GM13976 (cell line): Measurements from ENCODE around the gene TGFBR3.

Experiments used
- DNase-seq: peaks from one replicate; pipeline ENCODE4 v3.0.0; 2012; ENCODE audit warnings: low spot score
- CTCF ChIP-seq: IDR thresholded peaks from 2 replicates; pipeline ENCODE4 v1.5.1; 2012; ENCODE audit warnings: borderline replicate concordance, mild to moderate bottlenecking; ENCODE audit not compliant: insufficient read depth; ENCODE audit errors: extremely low read depth, missing control alignments, control extremely low read depth
- in situ Hi-C: fragments of 300-500 bp; cut with MboI; formaldehyde crosslinking; loops from one replicate; pipeline ENCODE4 v1.12.0; 2022; ENCODE audit warnings: low sequenced_read_pairs, mixed read lengths, inconsistent platforms; ENCODE audit not compliant: unreplicated experiment

The TGFBR3 gene

DNA sequence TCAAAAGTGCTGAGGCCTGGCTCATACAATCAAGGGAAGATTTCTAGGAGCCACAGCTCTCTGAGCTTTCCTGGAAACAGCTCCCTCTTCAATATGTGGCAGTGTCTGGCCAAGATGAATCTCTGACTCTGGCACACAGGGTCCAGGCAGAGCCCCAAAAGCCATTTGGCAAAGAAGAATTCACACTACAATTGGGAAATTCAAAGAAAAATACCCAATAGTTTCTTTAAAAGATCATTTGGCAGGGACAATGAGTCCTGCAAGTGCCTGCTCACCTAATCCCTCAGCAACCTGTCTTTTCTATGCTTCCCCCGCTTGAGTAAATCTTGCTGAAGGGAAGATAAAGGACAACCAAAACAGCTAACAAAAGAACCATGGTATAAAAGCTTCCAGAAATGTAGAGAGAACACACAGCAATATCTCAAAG is 124.6 kb downstream of the TGFBR3 start:
- in situ Hi-C loops, result no loop called here
- TF ChIP-seq CTCF, result no peak
- DNase-seq, result no peak

DNA sequence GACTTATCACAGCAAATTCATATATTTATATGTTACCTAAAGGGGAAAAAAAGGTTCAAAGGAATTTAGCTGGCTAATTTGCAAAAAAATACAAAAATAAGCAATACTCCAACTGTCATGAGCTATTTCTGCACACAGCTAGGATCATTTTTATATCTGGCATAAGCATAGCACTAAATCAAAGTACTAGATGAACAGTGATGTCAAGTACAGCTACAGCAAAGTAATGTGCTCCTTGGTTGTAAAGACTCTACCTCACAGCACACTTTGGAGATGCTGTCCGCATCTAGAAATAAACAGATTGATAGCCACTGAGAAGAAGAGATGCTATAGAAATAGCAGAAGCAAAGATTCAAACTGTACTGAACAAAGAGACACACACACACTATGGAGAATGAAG is 125.4 kb downstream of the TGFBR3 start:
- in situ Hi-C loops, result no loop called here
- no peak for DNase-seq
- TF ChIP-seq CTCF, result no peak

DNA sequence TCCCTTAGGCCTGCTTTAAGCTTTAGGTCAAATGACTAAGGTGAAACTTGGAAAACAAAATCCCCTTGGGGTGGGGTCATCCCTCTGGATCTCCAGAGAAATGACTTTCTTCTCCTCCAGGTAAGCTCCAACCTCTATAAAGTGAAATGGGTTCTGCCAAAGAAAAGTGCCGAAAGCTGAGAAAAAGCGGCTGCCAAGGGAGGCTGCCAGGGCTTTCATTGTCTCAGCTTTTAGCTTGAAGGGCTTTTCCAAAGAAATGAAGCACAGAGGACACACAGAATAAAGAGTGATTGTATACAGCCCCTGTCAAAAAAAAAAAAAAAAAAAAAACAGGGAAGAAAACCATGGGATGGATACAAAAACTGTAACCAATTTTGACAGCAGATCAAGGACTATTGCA is 126.9 kb downstream of the TGFBR3 start:
- DNase-seq, result no peak
- no peak for TF ChIP-seq CTCF
- in situ Hi-C loops, result no loop called here

GRCh38 chr1:91757763-91758460 is 128.0 kb downstream of the TGFBR3 start:
- in situ Hi-C loops, result no loop called here
- TF ChIP-seq CTCF, result no peak
- no peak for DNase-seq

GRCh38 chr1:91755702-91756287 is 130.2 kb downstream of the TGFBR3 start:
- in situ Hi-C loops, result no loop called here
- DNase-seq, result no peak
- TF ChIP-seq CTCF, result no peak

GRCh38 chr1:91754816-91755580 is 131.0 kb downstream of the TGFBR3 start:
- TF ChIP-seq CTCF, result no peak
- DNase-seq, result no peak
- in situ Hi-C loops, result no loop called here
